Stimulated activated CD4-positive, alpha-beta T cell treated with anti-CD3 and anti-CD28 coated beads, Interleukin-1b, Interleukin-23, amount 100 ng/mL, for 4 hours (primary cell): ENCODE data around the gene EN2.

ENCODE experiments used
- DNase-seq, 2 donors: peaks; one replicate each; pipeline ENCODE4 v3.0.0-alpha.2; 2020; ENCODE audit warnings: low read depth in 2 of 2

The EN2 gene

GRCh38 chr7:155464183-155464582, 6.3 kb downstream of the EN2 start:
- no peak for DNase-seq

GRCh38 chr7:155464948-155465739, 7.2 kb downstream of the EN2 start:
- DNase-seq, result no peak

- no peak for DNase-seq
Observed at GRCh38 chr7:155465761-155466141, 7.8 kb downstream of the EN2 start.

DNA sequence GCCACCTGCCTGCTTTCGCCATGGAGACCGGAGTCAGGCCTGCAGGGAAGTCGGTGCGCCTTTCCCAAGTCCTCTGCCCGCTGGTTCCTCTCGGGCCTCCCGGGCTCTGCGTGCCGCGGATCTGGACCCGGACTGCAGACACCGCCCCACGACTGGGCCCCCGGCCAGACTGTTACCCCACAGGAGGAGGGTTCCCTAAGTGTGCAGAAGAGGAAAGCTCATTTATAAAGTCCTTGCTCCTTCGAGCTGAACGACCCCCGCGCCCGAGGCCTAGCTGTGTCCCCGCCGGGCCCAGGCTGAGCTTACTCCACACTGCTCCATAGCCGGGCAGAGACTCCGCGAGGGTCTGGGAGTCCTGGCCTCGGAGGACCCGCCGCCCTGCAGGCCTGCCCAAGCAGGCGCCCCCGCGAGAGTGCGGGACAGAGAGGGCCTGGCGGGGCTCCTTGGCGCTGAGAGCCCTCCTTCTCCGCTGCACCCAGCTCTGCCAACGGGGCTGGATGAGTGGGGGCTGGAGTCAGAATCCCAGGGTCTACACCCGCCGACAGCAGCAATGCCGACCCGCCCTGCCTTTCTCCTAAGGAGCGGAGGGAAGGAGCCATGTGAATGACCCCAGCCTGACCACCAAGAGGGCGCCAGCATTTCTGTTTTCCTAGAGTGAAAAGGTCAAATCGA, 8.3 kb downstream of the EN2 start:
- no peak for DNase-seq

- no peak for DNase-seq
Observed at GRCh38 chr7:155466814-155467733, 9.1 kb downstream of the EN2 start.

DNA sequence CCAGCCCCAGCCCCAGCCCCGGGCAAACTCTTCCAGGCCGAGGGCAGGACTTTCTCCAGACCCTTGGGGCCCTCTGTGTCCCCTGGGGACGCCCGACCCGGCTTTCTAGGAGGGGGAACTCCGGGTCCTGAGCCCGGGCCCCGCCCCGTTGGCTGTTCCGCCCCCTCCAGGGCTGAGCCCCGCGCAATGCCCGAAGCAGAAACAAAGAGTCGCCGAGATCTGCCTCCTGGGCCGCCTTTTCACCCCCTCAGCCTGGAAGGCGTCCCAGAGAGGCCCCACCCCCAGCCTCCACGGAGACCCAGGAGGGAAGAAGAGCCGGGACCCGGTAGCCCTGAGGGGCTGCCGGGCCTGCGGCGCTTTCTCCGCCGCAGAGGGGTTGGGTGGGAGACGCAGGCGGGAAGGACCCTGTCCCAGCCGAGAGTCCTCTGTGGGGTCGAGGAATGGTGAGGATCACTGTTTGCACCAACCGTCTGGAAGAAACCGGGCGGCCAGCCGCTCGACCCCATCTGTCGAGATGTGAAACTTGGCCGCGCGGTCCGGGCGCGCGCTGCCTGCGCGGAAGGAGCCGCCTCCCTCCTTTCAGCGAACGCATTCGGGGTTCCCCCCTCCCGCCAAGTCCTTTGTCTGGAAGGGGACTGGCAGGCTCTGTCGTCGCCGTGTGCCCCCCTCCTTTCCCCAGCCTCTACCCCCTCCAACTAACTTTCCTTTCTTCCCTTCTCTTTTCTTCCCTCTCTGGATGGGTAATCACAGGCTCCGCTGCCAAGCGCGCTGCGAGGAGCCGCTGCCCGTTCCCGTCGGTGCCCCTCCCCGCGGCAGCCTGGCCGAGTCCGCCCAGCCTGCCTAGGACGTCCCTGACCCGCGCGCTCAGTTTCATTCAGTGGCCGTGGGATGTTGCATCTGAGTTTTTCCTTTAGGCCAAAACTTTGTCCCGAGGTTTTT, 10.2 kb downstream of the EN2 start:
- DNase-seq, result no peak

- no peak for DNase-seq
Observed at GRCh38 chr7:155468785-155469148, 10.8 kb downstream of the EN2 start.

DNA sequence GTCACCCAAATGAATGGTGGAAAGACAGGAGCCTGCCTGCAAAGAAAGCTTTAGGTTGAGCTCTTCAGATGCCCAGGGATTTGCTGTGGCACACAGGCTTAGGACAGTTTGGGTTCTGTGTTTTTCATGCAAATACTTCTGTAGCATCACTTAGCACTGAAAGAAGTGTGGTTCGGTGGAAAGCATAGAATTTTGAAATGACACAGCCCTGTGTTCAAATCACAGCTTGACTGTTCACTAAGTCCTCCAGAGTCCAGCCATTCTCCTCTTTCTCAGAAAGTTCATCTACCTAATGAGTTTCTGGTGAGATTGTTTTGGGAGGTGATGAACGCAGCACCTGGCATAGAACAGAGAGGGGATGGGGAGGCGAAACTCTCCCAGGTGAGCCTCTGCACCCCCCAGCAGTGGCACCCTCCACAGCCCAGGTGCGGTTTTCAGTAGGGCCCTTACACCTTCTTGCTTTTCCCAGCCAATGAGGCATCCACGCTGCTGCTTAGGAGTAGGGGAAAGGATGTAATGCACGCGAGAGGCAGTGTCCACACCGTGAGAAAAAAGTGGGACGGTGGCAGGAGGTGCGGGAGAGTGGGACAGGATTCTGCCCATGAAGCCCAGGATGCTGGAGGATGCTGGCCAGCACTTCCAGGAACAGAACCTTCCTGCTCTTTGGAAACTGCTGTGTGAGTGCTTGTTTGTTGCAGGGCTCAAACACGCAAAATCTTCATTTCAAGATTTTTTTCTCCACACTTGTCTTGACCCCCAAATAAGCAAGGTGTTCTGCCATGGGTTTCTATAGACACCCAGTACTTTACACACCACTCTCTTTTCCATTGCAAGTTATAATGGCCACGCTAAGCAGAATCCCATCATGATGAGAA, 11.6 kb downstream of the EN2 start:
- DNase-seq, result no peak

DNA sequence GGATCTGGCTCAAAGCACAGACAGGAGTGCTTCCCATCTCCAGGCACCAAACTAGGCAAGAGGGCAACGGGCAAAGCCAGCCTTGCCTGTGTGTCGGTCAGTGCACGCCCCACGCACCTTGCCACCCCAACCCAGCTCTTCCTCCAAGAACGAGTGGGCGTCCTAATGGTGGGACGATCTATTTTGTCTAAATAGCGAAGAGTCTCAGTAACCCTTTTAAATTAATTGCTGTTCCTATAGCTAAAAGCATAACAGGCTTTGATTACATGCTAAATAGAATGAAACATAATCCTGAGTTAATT, 12.2 kb downstream of the EN2 start:
- DNase-seq, result no peak

DNA sequence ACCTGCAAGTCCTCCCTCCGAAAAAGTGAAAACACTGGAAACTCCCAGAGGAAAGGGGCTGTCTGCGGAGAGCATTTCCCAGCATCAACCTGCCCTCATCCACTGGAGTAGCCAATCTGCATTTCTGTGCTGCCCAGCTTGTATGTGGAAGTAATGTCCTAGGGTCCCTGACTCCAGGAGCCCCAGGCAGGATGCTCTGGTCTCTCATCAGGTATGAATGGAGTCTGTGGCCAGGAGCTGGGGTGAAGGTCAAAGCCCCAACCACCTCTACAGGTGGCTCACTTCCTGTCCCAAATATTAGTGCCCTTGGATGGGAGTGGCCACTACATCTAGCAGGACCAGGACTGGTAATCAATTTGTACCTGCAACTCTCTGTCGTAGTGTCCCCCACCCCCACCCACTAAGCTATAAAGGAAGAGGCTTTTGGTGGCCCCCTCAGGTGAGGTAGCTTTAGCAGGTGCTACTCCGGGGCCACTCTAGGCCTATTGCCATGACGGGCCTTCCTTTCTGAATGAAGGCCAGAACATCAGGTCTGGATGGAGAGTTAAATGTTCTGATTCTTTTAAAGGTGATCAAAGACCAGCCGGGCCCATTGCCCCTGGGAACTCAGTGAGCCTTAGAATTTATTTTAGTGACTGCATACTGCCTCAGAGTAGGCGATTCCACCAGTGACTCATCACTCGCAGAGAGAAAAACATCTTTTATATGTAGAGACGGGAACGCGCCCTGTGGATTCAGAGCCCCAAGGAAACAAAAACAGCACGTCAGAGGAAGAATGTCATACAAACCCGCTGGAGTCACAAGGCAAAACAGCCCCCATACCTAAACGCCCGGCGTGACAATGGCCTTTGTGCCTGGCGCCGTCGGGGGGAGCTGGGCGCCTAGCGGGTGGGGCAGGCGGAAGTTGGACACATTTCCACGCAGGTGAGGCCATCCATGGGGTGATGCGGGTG, 13.0 kb downstream of the EN2 start:
- DNase-seq, result no peak

GRCh38 chr7:155471718-155472117, 13.8 kb downstream of the EN2 start:
- DNase-seq, result no peak

DNA sequence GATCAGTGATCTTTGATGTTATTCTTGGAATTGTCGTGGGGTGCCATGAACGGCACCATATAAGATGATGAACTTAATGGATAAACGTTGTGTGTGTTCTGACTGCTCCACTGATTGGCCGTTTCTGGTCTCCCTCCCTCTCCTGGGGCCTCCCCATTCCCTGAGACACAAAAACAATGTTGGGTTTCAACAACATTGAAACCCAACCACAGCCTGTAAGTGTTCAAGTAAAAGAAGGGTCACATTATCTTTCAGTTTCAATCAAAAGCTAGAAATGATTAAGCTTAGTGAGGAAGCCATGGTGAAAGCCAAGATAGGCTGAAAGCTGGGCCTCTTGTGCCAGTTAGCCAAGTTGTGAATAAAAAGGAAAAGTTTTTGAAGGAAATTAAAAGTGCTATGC, 19.5 kb downstream of the EN2 start:
- no peak for DNase-seq

DNA sequence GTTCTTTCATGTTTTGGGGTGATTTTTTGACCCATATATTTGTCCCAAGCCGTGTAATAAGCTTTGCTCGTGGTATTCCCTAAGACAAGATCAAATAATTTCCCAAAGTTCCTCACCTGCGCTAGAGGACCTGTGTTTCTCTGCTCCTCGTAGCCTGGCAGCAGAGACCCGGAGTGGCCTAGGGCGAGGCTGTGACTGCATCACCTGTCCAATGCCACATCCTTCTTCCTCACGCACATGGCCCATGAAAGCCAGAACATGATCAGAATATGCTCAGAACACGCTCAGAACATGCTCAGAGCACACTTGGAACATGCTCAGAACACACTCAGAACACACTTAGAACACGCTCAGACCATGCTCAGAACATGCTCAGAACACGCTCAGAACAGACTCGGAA, 23.8 kb downstream of the EN2 start:
- no peak for DNase-seq

DNA sequence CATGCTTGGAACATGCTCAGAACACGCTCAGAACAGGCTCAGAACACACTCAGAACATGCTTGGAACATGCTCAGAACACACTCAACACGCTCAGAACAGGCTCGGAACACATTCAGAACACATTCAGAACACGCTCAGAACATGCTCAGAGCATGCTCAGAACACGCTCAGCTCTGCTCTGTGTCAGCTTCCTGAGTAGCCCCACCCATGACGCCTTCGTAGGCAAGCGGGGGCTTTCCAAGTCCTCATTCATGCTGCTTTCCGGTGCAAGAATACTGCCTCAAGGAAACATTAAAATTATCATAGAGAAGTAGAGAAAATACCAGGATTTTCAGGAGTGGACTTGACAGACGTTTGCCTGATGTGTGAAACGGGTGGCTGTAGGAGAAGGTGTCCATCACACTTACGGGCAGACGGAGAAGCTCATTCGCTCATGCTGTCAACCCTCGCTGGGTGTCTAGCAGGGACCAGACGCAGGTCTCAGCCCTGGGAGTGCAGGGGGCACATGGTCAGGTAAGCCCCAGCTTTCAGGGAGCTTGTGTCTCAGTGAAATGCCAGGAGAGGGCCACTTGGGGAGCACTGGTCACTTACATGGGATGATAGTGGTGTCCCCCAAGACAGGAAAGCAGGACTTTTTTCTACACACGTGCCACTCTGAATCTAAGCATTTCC, 24.7 kb downstream of the EN2 start:
- DNase-seq, result no peak

- DNase-seq, result no peak
Observed at GRCh38 chr7:155483245-155483644, 25.3 kb downstream of the EN2 start.

- DNase-seq, result no peak
Observed at GRCh38 chr7:155483868-155484325, 26.0 kb downstream of the EN2 start.

DNA sequence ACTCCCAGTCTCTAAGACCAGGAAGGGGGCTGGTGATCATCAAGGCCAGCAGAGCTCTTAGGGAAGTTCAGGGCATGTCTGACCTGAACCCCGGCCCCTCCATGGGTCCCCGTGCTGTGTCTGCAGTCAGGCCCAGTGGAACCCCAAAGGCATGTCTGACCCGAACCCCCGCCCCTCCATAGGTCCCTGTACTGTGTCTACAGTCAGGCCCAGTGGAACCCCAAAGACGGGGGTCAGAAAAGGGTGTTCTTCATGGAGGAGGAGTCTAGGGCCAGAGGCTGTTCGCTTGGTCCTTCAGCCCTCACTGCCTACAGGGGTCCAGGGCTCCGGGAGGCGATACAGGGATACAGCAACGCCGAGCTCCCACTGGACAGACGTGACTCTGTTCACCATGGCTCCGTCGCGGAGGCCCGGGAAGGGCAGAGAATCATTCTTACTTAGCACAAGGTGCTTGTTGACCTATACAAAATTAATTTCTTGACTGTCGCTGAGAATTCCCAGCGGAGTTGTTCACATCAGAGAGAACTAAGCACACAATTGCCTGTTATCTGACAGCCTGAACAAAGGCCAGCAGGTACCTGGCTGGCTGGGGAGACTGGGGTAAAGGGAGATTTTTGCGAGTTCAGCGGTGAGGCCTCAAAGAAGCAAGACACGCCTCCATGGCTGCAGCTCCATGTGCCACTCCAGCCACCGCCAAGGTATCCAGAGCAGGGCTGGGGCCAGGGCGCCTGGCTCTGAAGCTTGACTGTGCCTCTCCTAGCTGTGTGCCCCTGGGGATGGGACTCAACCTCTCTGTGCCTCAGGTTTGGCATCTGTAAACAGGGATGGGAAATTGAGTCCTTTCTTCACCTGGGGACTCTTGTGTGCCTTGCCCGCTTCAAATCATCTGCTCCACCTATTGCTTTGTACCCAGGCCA, 26.8 kb downstream of the EN2 start:
- DNase-seq, result no peak
